Prostate gland (tissue), 2 donors: ENCODE data around the gene PRELP. TPM values are rescaled to one million over a fixed set of nuclear protein-coding genes. Genes with fewer than 3 reads are reported as not detected.
A peak's percentile ranks its signal among the peaks of the same experiment; 100 is the strongest.

Experiments used
- DNase-seq: peaks from one replicate; pipeline ENCODE4 v3.0.0-alpha.2; 2019; ENCODE audit warnings: low spot score
- H3K27ac ChIP-seq, 2 donors: fragments of 200-600 bp; sonication (generic); 2 replicates each; pipeline ENCODE4 v1.5.1; 2017 to 2019
- H3K27me3 ChIP-seq: fragments of 200-600 bp; sonication (generic); replicated peaks from 2 replicates; pipeline ENCODE4 v1.5.1; 2019; ENCODE audit not compliant: insufficient read depth
- H3K36me3 ChIP-seq, 2 donors: fragments of 200-600 bp; sonication (generic); 1 replicate in 1 of 2; 2 replicates in 1 of 2; pipeline versions ENCODE4 v1.5.1 to v1.8.1; 2017 to 2019
- H3K4me1 ChIP-seq: fragments of 200-600 bp; sonication (generic); replicated peaks from 2 replicates; pipeline ENCODE4 v1.5.1; 2019
- H3K4me3 ChIP-seq, 2 donors: fragments of 200-600 bp; sonication (generic); 2 replicates each; pipeline ENCODE4 v1.5.1; 2017 to 2019
- H3K9me3 ChIP-seq: fragments of 200-600 bp; sonication (generic); 2 replicates; pipeline ENCODE4 v1.5.1; 2017
- CTCF ChIP-seq, 4 experiments: fragments of 200-600 bp in 2 of 4; fragments of 450-650 bp in 2 of 4; sonication (generic) in 2 of 4; IDR thresholded peaks; 1 replicate in 3 of 4; 2 replicates in 1 of 4; pipeline ENCODE4 v1.5.1; 2016 to 2019; ENCODE audit warnings: antibody characterized with exemption in 4 of 4, mild to moderate bottlenecking in 2 of 4, moderate library complexity in 2 of 4
- POLR2A ChIP-seq: fragments of 450-650 bp; IDR thresholded peaks from one replicate; pipeline ENCODE4 v1.6.1; 2016; ENCODE audit warnings: antibody characterized with exemption, mild to moderate bottlenecking
- POLR2AphosphoS5 ChIP-seq: sonication (generic); formaldehyde crosslinking; IDR thresholded peaks from one replicate; pipeline ENCODE4 v1.6.1; 2017; ENCODE audit warnings: antibody characterized with exemption
- WGBS: methylation state at CpG from one replicate; pipeline ENCODE4 v1.1.5; 2018; 5-methylcytosine and 5-hydroxymethylcytosine counted together
- intact Hi-C: fragments of 100-400 bp; cut with DNase I; formaldehyde crosslinking; loops from one replicate; pipeline ENCODE4 v1.14.2; 2022
- total RNA-seq, 2 donors: library from RNA; depleted of rRNA; stranded (reverse); fragments of >200 nt; gene quantifications; one replicate each; pipeline ENCODE4 v1.1.0, GENCODE V29; 2016

The PRELP gene
- total RNA-seq, 2 donors from 2014 or later = 17.9 to 43.2 TPM

- intact Hi-C loops = loop anchor here (2.0 to 10.0 kb wide), 2 partner anchors 16 to 76 kb away; no protein-coding TSS in a partner anchor
- H3K9me3 ChIP-seq = no peaks in the 10 kb centered on the region
- H3K4me1 ChIP-seq = no peaks in the 10 kb centered on the region
- TF ChIP-seq POLR2AphosphoS5 (peak; percentile 25), CTCF (IDR thresholded peaks at IDR 0.05) (no peak)
- H3K36me3 ChIP-seq = no peaks in the 10 kb centered on the region
- no peaks in the 10 kb centered on the region for H3K27me3 ChIP-seq
- WGBS = 14% methylated on average over 6 of the region's 6 CpGs
- peak; percentile 39 for DNase-seq
- no peak overlapping the region for H3K4me3 ChIP-seq
- H3K27ac ChIP-seq = peak overlapping the region; percentile 46 to 78
Measured at GRCh38 chr1:203480525-203481084, 5.0 kb downstream of the PRELP start.

GRCh38 chr1:203481196-203481595 lies 5.6 kb downstream of the PRELP start:
- H3K27ac ChIP-seq = peak overlapping the region; percentile 46 to 78
- WGBS = 56% methylated on average over 1 of the region's 1 CpG

GRCh38 chr1:203486618-203487370 lies 11.2 kb downstream of the PRELP start:
- TF ChIP-seq POLR2AphosphoS5 (no peak), CTCF (IDR thresholded peaks at IDR 0.05) (no peak), POLR2A (no peak)
- WGBS = 79% methylated on average over 28 of the region's 28 CpGs
- Histone ChIP-seq H3K36me3 (no peaks in the 10 kb centered on the region), H3K4me1 (no peaks in the 10 kb centered on the region), H3K27me3 (no peaks in the 10 kb centered on the region), H3K9me3 (no peaks in the 10 kb centered on the region), H3K27ac (peak overlapping the region; percentile 64 to 65), H3K4me3 (no peak overlapping the region)
- DNase-seq = no peak
- intact Hi-C loops = loop anchor here (1.0 to 10.0 kb wide), 3 partner anchors 82 to 214 kb away; no protein-coding TSS in a partner anchor

More at GRCh38 chr1:203481196-203481595, 5.6 kb downstream of the PRELP start:
- no peak for DNase-seq
- no peaks in the 10 kb centered on the region for H3K4me1 ChIP-seq
- no peak for TF ChIP-seq POLR2AphosphoS5
- TF ChIP-seq POLR2A = no peak
- no peak for TF ChIP-seq CTCF (IDR thresholded peaks at IDR 0.05)
- H3K9me3 ChIP-seq = no peaks in the 10 kb centered on the region
- H3K36me3 ChIP-seq = no peaks in the 10 kb centered on the region
- no peak overlapping the region for H3K4me3 ChIP-seq
- intact Hi-C loops = loop anchor here (2.0 to 10.0 kb wide), 2 partner anchors 16 to 76 kb away; no protein-coding TSS in a partner anchor
- no peaks in the 10 kb centered on the region for H3K27me3 ChIP-seq

- H3K27ac ChIP-seq = no peak overlapping the region
- intact Hi-C loops = loop anchor here (5.0 to 10.0 kb wide), 2 partner anchors 84 to 216 kb away; no protein-coding TSS in a partner anchor
Measured at GRCh38 chr1:203488539-203488938, 12.9 kb downstream of the PRELP start.

More at GRCh38 chr1:203488539-203488938, 12.9 kb downstream of the PRELP start:
- Histone ChIP-seq H3K9me3 (no peaks in the 10 kb centered on the region), H3K4me1 (no peaks in the 10 kb centered on the region), H3K27me3 (no peaks in the 10 kb centered on the region), H3K36me3 (no peaks in the 10 kb centered on the region), H3K4me3 (no peak overlapping the region)
- TF ChIP-seq CTCF (IDR thresholded peaks at IDR 0.05) = no peak
- TF ChIP-seq POLR2A = no peak
- no peak for TF ChIP-seq POLR2AphosphoS5
- no peak for DNase-seq
- WGBS = 79% methylated on average over 7 of the region's 7 CpGs
